DMS114 treated with DMSO at 0.1 percent for 48 hours (cell line): ENCODE measurements around the gene RWDD4.
A peak's percentile ranks its signal among the peaks of the same experiment; 100 is the strongest.

Experiments
- DNase-seq: peaks from one replicate; lab custom pipeline; 2025; ENCODE audit not compliant: unreplicated experiment; lab: John Stamatoyannopoulos, UW

RWDD4 gene

DNA sequence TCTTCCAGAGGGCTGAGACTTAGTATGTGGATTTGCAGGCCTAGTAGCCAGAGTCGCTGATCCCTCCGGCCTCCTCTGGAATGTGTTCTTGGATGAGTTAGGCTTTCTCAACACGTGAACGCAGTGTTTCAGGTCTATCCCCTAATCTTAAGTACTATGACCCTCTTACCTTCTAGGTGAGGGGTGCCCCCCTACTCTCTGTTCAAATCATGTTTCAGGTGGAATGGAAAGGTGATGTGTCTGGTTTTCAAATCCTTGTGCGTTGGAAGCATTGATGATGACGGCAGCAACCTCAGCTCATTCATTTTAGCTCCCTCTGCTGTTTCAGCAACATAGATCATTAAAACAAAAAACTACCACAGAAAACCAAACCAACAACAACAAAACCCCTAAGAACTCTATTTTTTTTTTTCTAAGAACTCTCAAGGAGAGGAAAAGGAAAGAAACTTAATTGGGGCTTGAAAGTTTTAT is 56.4 kb downstream of the RWDD4 start:
- peak; percentile 35 for DNase-seq

DNA sequence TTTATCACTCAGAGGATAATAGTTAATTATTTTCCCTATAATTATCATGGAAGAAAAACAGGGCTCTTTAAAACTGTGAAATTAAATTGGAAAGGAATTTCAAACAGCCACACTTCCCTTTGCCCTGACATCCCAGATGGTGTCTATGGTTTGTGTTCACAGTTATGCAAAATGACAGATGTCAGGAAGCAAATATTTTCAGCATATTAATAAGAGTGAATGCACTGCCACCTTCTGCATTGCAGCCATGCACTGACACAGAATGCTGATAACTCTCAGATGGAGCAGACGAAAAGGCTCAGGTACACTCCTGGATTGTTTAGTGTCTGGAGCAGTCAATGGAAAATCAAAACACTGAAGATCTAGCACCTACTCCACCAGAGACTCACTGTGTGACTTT is 57.6 kb downstream of the RWDD4 start:
- no peak for DNase-seq

GRCh38 chr4:183600189-183600685 is 58.7 kb downstream of the RWDD4 start:
- peak; percentile 11 for DNase-seq

GRCh38 chr4:183599690-183600089 is 59.3 kb downstream of the RWDD4 start:
- no peak for DNase-seq

DNA sequence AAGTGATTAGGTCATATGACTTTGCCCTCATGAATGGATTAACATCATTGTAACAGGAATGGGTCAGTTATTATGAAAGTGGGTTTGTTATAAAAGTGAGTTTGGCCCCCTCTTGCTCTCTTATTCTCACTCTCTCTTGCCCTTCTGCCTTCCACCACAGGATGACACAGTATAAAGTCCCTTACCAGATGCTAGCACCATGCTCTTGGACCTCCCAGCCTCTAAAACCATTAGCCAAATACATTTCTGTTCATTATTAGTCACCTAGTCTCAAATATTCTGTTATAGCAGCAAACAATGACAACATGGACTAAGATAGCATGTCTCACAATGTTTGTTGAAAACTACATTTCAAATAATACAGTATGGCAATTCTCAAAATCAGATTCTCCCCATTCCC is 59.7 kb downstream of the RWDD4 start:
- DNase-seq: no peak

DNA sequence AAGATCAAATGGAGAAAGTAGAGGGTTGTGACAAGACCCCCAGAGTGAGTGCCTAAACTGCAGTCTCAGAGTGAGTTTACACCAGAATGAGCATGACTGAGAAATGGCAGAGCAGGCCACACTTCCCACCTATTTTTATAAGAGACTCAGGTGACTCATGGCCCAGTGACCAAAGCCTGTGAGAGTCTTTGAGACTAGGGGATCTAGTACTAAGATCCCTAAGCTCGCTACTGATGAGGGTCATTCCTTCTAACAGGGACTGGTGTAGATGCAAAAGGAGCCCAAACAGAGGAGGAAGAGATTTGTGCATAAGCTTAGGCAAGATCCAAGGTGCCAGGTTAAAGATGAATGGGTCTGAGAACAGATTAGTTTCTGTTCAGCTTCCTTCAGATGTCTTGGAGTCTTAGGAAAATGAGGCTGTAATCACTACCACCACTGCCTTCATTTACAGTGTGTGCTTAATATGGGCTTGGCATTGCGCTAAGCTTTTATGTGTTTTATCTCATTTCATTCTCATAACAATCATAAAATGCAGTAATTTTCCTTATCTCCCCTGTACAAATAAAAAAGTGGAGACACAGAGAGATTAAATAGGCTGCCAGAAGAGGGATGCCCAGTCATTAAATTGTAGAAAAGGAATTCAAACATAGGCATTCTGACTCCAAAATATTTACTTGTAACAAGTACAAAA is 62.8 kb downstream of the RWDD4 start:
- no peak for DNase-seq

DNA sequence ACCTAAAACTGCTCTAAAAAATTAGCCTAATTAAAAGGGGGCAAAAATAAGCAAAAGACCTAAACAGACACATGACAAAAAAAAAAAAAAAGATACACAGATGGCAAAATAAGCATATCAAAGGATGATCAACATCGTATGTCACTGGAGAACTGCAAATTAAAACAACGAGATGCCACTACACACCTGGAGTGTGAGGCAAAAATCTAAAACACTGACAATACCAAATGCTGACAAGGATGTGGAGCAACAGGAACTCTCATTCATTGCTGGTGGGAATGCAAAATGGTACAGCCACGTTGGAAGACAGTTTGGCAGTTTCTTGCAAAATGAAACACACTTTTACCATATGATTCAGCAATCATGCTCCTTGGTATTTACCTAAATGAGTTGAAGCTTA is 64.2 kb downstream of the RWDD4 start:
- DNase-seq: no peak

GRCh38 chr4:183591301-183591700 is 67.7 kb downstream of the RWDD4 start:
- no peak for DNase-seq
